ACC112 (cell line): Measurements from ENCODE around the gene CAPS.

Source experiments
- H2AFZ ChIP-seq: fragments of 200-600 bp; sonication (generic); one replicate; pipeline ENCODE4 v1.6.0; 2017; ENCODE audit warnings: antibody characterized with exemption, low read length; ENCODE audit not compliant: unreplicated experiment
- H3K27ac ChIP-seq: fragments of 200-600 bp; sonication (generic); 2 replicates; pipeline ENCODE4 v1.5.1; 2014; ENCODE audit warnings: low read depth, mild to moderate bottlenecking, antibody characterized with exemption, low read length, moderate library complexity
- H3K27me3 ChIP-seq: fragments of 200-600 bp; sonication (generic); 2 replicates; pipeline ENCODE4 v1.6.1; 2014; ENCODE audit warnings: mild to moderate bottlenecking, antibody characterized with exemption, low read length, moderate library complexity, mixed read lengths; ENCODE audit not compliant: insufficient read depth
- H3K36me3 ChIP-seq: fragments of 200-600 bp; sonication (generic); 2 replicates; pipeline ENCODE4 v1.6.1; 2016; ENCODE audit warnings: mild to moderate bottlenecking, antibody characterized with exemption, low read length, moderate library complexity, mixed read lengths; ENCODE audit not compliant: insufficient read depth
- H3K4me1 ChIP-seq: fragments of 200-600 bp; sonication (generic); one replicate; pipeline ENCODE4 v1.6.1; 2016; ENCODE audit warnings: low read length, mixed read lengths; ENCODE audit not compliant: insufficient read depth, unreplicated experiment, control insufficient read depth
- H3K4me3 ChIP-seq: fragments of 200-600 bp; sonication (generic); 2 replicates; pipeline ENCODE4 v1.5.1; 2014; ENCODE audit warnings: mild to moderate bottlenecking, low read depth, low read length
- H3K79me2 ChIP-seq: fragments of 200-600 bp; sonication (generic); one replicate; pipeline ENCODE4 v1.6.0; 2016; ENCODE audit warnings: low read length; ENCODE audit not compliant: control insufficient read depth, unreplicated experiment, insufficient read depth

CAPS gene

GRCh38 chr19:5900976-5901375, 13.1 kb upstream of the CAPS start:
- peaks cover 38% of the 10 kb centered on the region for H3K79me2 ChIP-seq
- no peak overlapping the region for H3K4me3 ChIP-seq
- peaks cover 11% of the 10 kb centered on the region for H3K4me1 ChIP-seq
- no peak overlapping the region for H2AFZ ChIP-seq
- no peak overlapping the region for H3K27ac ChIP-seq
- no peaks in the 10 kb centered on the region for H3K27me3 ChIP-seq
- H3K36me3 ChIP-seq = no peaks in the 10 kb centered on the region

- Histone ChIP-seq H3K27me3 (no peaks in the 10 kb centered on the region), H3K4me1 (peaks cover 11% of the 10 kb centered on the region), H3K27ac (peak overlapping the region; percentile 90), H2AFZ (peak overlapping the region; percentile 67), H3K79me2 (peaks cover 36% of the 10 kb centered on the region), H3K36me3 (no peaks in the 10 kb centered on the region), H3K4me3 (peak overlapping the region; percentile 88)
These were observed 10.9 kb upstream of the CAPS start for GRCh38 chr19:5903056-5903623.

GRCh38 chr19:5903624-5904351, 10.3 kb upstream of the CAPS start, which contains the start of gene NDUFA11:
NDUFA11 (minus strand) TSS chr19:5903790; CDS start chr19:5903708, 82 bp downstream.
- Histone ChIP-seq H3K36me3 (no peaks in the 10 kb centered on the region), H3K27ac (peak within 1 kb of the TSS; percentile 90), H2AFZ (peak within 1 kb of the TSS; percentile 67), H3K4me1 (peaks cover 11% of the 10 kb centered on the region), H3K4me3 (peak within 1 kb of the TSS; percentile 88), H3K79me2 (peaks cover 34% of the 10 kb centered on the region), H3K27me3 (no peaks in the 10 kb centered on the region)

GRCh38 chr19:5904352-5905113, 9.5 kb upstream of the CAPS start, which contains the start of gene VMAC:
VMAC (plus strand) TSS chr19:5904872; CDS start chr19:5904891, 19 bp downstream.
- H3K36me3 ChIP-seq = no peaks in the 10 kb centered on the region
- peaks cover 34% of the 10 kb centered on the region for H3K79me2 ChIP-seq
- peaks cover 11% of the 10 kb centered on the region for H3K4me1 ChIP-seq
- peak within 1 kb of the TSS; percentile 88 for H3K4me3 ChIP-seq
- H3K27me3 ChIP-seq = no peaks in the 10 kb centered on the region
- H3K27ac ChIP-seq = peak within 1 kb of the TSS; percentile 90
- peak within 1 kb of the TSS; percentile 60 for H2AFZ ChIP-seq

- Histone ChIP-seq H3K27ac (no peak overlapping the region), H3K4me3 (peak overlapping the region; percentile 88), H3K36me3 (no peaks in the 10 kb centered on the region), H3K79me2 (peaks cover 26% of the 10 kb centered on the region), H3K4me1 (peaks cover 11% of the 10 kb centered on the region), H2AFZ (peak overlapping the region; percentile 60), H3K27me3 (no peaks in the 10 kb centered on the region)
These were observed 8.8 kb upstream of the CAPS start for GRCh38 chr19:5905114-5905778.

- H3K27ac ChIP-seq = no peak overlapping the region
- peaks cover 4% of the 10 kb centered on the region for H3K4me1 ChIP-seq
- H3K36me3 ChIP-seq = no peaks in the 10 kb centered on the region
- no peaks in the 10 kb centered on the region for H3K27me3 ChIP-seq
- H3K79me2 ChIP-seq = peaks cover 14% of the 10 kb centered on the region
- H3K4me3 ChIP-seq = no peak overlapping the region
- H2AFZ ChIP-seq = no peak overlapping the region
These were observed 6.8 kb upstream of the CAPS start for GRCh38 chr19:5907241-5907640.

GRCh38 chr19:5908773-5909442, 5.1 kb upstream of the CAPS start:
- Histone ChIP-seq H3K4me3 (no peak overlapping the region), H3K27ac (no peak overlapping the region), H3K36me3 (no peaks in the 10 kb centered on the region), H3K79me2 (no peaks in the 10 kb centered on the region), H3K4me1 (no peaks in the 10 kb centered on the region), H3K27me3 (no peaks in the 10 kb centered on the region), H2AFZ (no peak overlapping the region)

- Histone ChIP-seq H3K27me3 (no peaks in the 10 kb centered on the region), H3K4me3 (no peak overlapping the region), H3K27ac (no peak overlapping the region), H3K4me1 (peaks cover 5% of the 10 kb centered on the region), H2AFZ (no peak overlapping the region), H3K36me3 (no peaks in the 10 kb centered on the region), H3K79me2 (no peaks in the 10 kb centered on the region)
These were observed 3.5 kb upstream of the CAPS start for GRCh38 chr19:5910638-5910907.

GRCh38 chr19:5911366-5911765, 2.7 kb upstream of the CAPS start:
- Histone ChIP-seq H3K36me3 (no peaks in the 10 kb centered on the region), H3K27me3 (no peaks in the 10 kb centered on the region), H3K4me3 (no peak overlapping the region), H3K79me2 (no peaks in the 10 kb centered on the region), H3K27ac (no peak overlapping the region), H2AFZ (no peak overlapping the region), H3K4me1 (peaks cover 5% of the 10 kb centered on the region)

- Histone ChIP-seq H3K27me3 (no peaks in the 10 kb centered on the region), H3K36me3 (no peaks in the 10 kb centered on the region), H3K4me1 (peaks cover 5% of the 10 kb centered on the region), H2AFZ (no peak overlapping the region), H3K27ac (no peak overlapping the region), H3K79me2 (no peaks in the 10 kb centered on the region), H3K4me3 (no peak overlapping the region)
These were observed 312 bp downstream of the CAPS start for GRCh38 chr19:5914358-5914774.
